Cardiac muscle cell (in vitro differentiated cells and primary cell): ENCODE data around the gene COL23A1. TPM values are rescaled to one million over a fixed set of nuclear protein-coding genes. Genes with fewer than 3 reads are reported as not detected.

ENCODE experiments used
- DNase-seq, 2 donors: peaks; one replicate each; pipeline versions ENCODE4 v3.0.0 to v3.0.0-alpha.2; 2010 to 2017; ENCODE audit warnings: low read depth in 1 of 2, low spot score in 1 of 2
- H3K27ac ChIP-seq: fragments of 200-600 bp; sonication (generic); 2 replicates; pipeline ENCODE4 v1.5.1; 2016
- H3K27me3 ChIP-seq: fragments of 200-600 bp; sonication (generic); 2 replicates; pipeline ENCODE4 v1.6.0; 2016; ENCODE audit warnings: control low read depth
- H3K36me3 ChIP-seq: fragments of 200-600 bp; sonication (generic); 2 replicates; pipeline ENCODE4 v1.5.1; 2016; ENCODE audit warnings: control low read depth
- H3K4me1 ChIP-seq: fragments of 200-600 bp; sonication (generic); 2 replicates; pipeline ENCODE4 v1.8.1; 2017; ENCODE audit warnings: low read depth, mild to moderate bottlenecking, mixed run types
- H3K4me3 ChIP-seq: fragments of 200-600 bp; sonication (generic); 2 replicates; pipeline ENCODE4 v1.5.1; 2016; ENCODE audit warnings: mild to moderate bottlenecking
- H3K9me3 ChIP-seq: fragments of 200-600 bp; sonication (generic); 2 replicates; pipeline ENCODE4 v1.5.1; 2017; ENCODE audit warnings: low read depth, mild to moderate bottlenecking, control low read depth
- CTCF ChIP-seq: IDR thresholded peaks from 2 replicates; pipeline ENCODE4 v1.5.1; 2012; ENCODE audit warnings: low read depth, mild to moderate bottlenecking, low read length
- polyA plus RNA-seq: library from polyadenylated mRNA; unstranded; fragments of >200 nt; fragmentation: Nextera tagmentation; extraction: Ambion mirVana; gene quantifications from 2 replicates; pipeline ENCODE4 v1.2.1, GENCODE V29; 2016
- total RNA-seq: library from RNA; depleted of rRNA; stranded (reverse); fragments of >200 nt; gene quantifications from 2 replicates; pipeline ENCODE4 v1.2.3, GENCODE V29; 2016

Gene COL23A1
- total and polyA plus RNA-seq, 2 experiments from 2014 or later, result 28.9 to 43.0 TPM

GRCh38 chr5:178204182-178204934 is 385.8 kb downstream of the COL23A1 start, which contains the start of gene HNRNPAB:
Gene HNRNPAB (plus strand): TSS chr5:178204533. CDS start chr5:178204838, 305 bp downstream.
- peak within 1 kb of the TSS; percentile 94 for H3K4me3 ChIP-seq
- peaks cover 30% of the 10 kb centered on the region for H3K36me3 ChIP-seq
- H3K27ac ChIP-seq, result peak within 1 kb of the TSS; percentile 92
- no peak for TF ChIP-seq CTCF
- peaks cover 9% of the 10 kb centered on the region for H3K4me1 ChIP-seq
- no peaks in the 10 kb centered on the region for H3K27me3 ChIP-seq
- no peaks in the 10 kb centered on the region for H3K9me3 ChIP-seq
- peak; percentile 97 to 98 for DNase-seq

- peaks cover 9% of the 10 kb centered on the region for H3K4me1 ChIP-seq
- H3K9me3 ChIP-seq, result no peaks in the 10 kb centered on the region
- DNase-seq, result no peak
- TF ChIP-seq CTCF, result no peak
- peak overlapping the region; percentile 94 for H3K4me3 ChIP-seq
- H3K36me3 ChIP-seq, result peaks cover 24% of the 10 kb centered on the region
- no peak overlapping the region for H3K27ac ChIP-seq
- no peaks in the 10 kb centered on the region for H3K27me3 ChIP-seq
Measured at GRCh38 chr5:178203670-178204181, 386.5 kb downstream of the COL23A1 start.

GRCh38 chr5:178202541-178202940 is 387.7 kb downstream of the COL23A1 start:
- Histone ChIP-seq H3K4me3 (no peak overlapping the region), H3K9me3 (no peaks in the 10 kb centered on the region), H3K27ac (no peak overlapping the region), H3K27me3 (no peaks in the 10 kb centered on the region), H3K4me1 (peaks cover 9% of the 10 kb centered on the region), H3K36me3 (peaks cover 12% of the 10 kb centered on the region)
- no peak for TF ChIP-seq CTCF
- no peak for DNase-seq

- no peak for DNase-seq
- H3K9me3 ChIP-seq, result no peaks in the 10 kb centered on the region
- TF ChIP-seq CTCF, result no peak
Measured at GRCh38 chr5:178201927-178202235, 388.3 kb downstream of the COL23A1 start.

GRCh38 chr5:178201221-178201926 is 388.8 kb downstream of the COL23A1 start:
- DNase-seq, result peak in 1 of 2 donors; percentile 35

More at GRCh38 chr5:178201927-178202235, 388.3 kb downstream of the COL23A1 start:
- Histone ChIP-seq H3K27ac (no peak overlapping the region), H3K4me1 (peaks cover 9% of the 10 kb centered on the region), H3K36me3 (peaks cover 8% of the 10 kb centered on the region), H3K27me3 (no peaks in the 10 kb centered on the region), H3K4me3 (no peak overlapping the region)

More at GRCh38 chr5:178201221-178201926, 388.8 kb downstream of the COL23A1 start:
- no peak for TF ChIP-seq CTCF
- Histone ChIP-seq H3K27ac (no peak overlapping the region), H3K36me3 (peaks cover 3% of the 10 kb centered on the region), H3K4me1 (peaks cover 7% of the 10 kb centered on the region), H3K27me3 (no peaks in the 10 kb centered on the region), H3K9me3 (no peaks in the 10 kb centered on the region), H3K4me3 (no peak overlapping the region)
